ENCODE measurements around the gene EDDM13.

GRCh38 chr19:56290104-56290503 lies 17.6 kb downstream of the EDDM13 start:
- TF ChIP-seq, protein P1, sequence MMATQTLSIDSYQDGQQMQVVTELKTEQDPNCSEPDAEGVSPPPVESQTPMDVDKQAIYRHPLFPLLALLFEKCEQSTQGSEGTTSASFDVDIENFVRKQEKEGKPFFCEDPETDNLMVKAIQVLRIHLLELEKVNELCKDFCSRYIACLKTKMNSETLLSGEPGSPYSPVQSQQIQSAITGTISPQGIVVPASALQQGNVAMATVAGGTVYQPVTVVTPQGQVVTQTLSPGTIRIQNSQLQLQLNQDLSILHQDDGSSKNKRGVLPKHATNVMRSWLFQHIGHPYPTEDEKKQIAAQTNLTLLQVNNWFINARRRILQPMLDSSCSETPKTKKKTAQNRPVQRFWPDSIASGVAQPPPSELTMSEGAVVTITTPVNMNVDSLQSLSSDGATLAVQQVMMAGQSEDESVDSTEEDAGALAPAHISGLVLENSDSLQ (IDR thresholded peaks at IDR 0.05), result no peak
- TF ChIP-seq NFRKB (IDR thresholded peaks at IDR 0.05) (no peak), HDGF (IDR thresholded peaks at IDR 0.05; ENCODE audit: borderline replicate concordance) (no peak)

Measured in HEK293T (cell line).